Loucy (cell line): ENCODE results near the gene TOR1AIP1.
A peak's percentile ranks its signal among the peaks of the same experiment; 100 is the strongest.
"Not testable (repeated sequence)": the region's sequence is repeated elsewhere in the genome, so short reads cannot be mapped to it uniquely, and the experiment has no call there.

Experiments
- H2AFZ ChIP-seq: fragments of 200-600 bp; sonication (generic); 2 replicates; pipeline ENCODE4 v1.6.0; 2016; ENCODE audit warnings: antibody characterized with exemption, mild to moderate bottlenecking, low read length, moderate library complexity
- H3F3A ChIP-seq: fragments of 200-600 bp; 2 replicates; pipeline ENCODE4 v1.6.0; 2016; ENCODE audit warnings: antibody characterized with exemption, low read depth, mild to moderate bottlenecking
- H3K27me3 ChIP-seq: fragments of 200-600 bp; sonication (generic); 2 replicates; pipeline ENCODE4 v1.6.1; 2014; ENCODE audit warnings: low read length, mild to moderate bottlenecking; ENCODE audit not compliant: insufficient read depth, poor library complexity, severe bottlenecking
- H3K36me3 ChIP-seq: fragments of 200-600 bp; sonication (generic); 2 replicates; pipeline ENCODE4 v1.6.1; 2016; ENCODE audit warnings: low read length; ENCODE audit not compliant: insufficient read depth
- H3K4me1 ChIP-seq: fragments of 200-600 bp; sonication (generic); 2 replicates; pipeline ENCODE4 v1.5.1; 2014; ENCODE audit warnings: low read length, mild to moderate bottlenecking; ENCODE audit not compliant: insufficient read depth, poor library complexity, severe bottlenecking
- H3K4me2 ChIP-seq: fragments of 200-600 bp; sonication (generic); 2 replicates; pipeline ENCODE4 v1.6.0; 2014; ENCODE audit warnings: antibody characterized with exemption, low read length, low read depth, mild to moderate bottlenecking; ENCODE audit not compliant: poor library complexity, severe bottlenecking
- H3K4me3 ChIP-seq: fragments of 200-600 bp; sonication (generic); 2 replicates; pipeline ENCODE4 v1.5.1; 2014; ENCODE audit warnings: low read length, mild to moderate bottlenecking, mixed read lengths; ENCODE audit not compliant: poor library complexity, severe bottlenecking
- H3K79me2 ChIP-seq: fragments of 200-600 bp; sonication (generic); 2 replicates; pipeline ENCODE4 v1.6.1; 2014; ENCODE audit warnings: low read length; ENCODE audit not compliant: insufficient read depth
- H3K9ac ChIP-seq: fragments of 200-600 bp; sonication (generic); 2 replicates; pipeline ENCODE4 v1.6.0; 2014; ENCODE audit warnings: mild to moderate bottlenecking, low read depth, low read length, moderate library complexity; ENCODE audit not compliant: poor library complexity, severe bottlenecking
- H3K9me2 ChIP-seq: fragments of 200-600 bp; sonication (generic); replicated peaks from 2 replicates; pipeline ENCODE4 v1.6.1; 2016; ENCODE audit warnings: low read depth, low read length, mixed read lengths
- H3K9me3 ChIP-seq: fragments of 200-600 bp; sonication (generic); 2 replicates; pipeline ENCODE4 v1.6.1; 2014; ENCODE audit warnings: mild to moderate bottlenecking, antibody characterized with exemption, low read length, low read depth; ENCODE audit not compliant: insufficient read depth
- H4K20me1 ChIP-seq: fragments of 200-600 bp; sonication (generic); 2 replicates; pipeline ENCODE4 v1.6.0; 2014; ENCODE audit warnings: antibody characterized with exemption, low read length, mild to moderate bottlenecking; ENCODE audit not compliant: insufficient read depth, poor library complexity, severe bottlenecking
- EZH2phosphoT487 ChIP-seq: fragments of 200-600 bp; IDR thresholded peaks from 2 replicates; pipeline ENCODE4 v1.6.1; 2018; ENCODE audit warnings: antibody characterized with exemption, mild to moderate bottlenecking, moderate library complexity, borderline replicate concordance
- TF ChIP-seq, protein P1 (sequence below): fragments of 200-600 bp; sonication (generic); conservative IDR thresholded peaks from 2 replicates; pipeline ENCODE4 v1.5.1; 2014; ENCODE audit warnings: mild to moderate bottlenecking, antibody characterized with exemption, low read length

The TOR1AIP1 gene, protein sequence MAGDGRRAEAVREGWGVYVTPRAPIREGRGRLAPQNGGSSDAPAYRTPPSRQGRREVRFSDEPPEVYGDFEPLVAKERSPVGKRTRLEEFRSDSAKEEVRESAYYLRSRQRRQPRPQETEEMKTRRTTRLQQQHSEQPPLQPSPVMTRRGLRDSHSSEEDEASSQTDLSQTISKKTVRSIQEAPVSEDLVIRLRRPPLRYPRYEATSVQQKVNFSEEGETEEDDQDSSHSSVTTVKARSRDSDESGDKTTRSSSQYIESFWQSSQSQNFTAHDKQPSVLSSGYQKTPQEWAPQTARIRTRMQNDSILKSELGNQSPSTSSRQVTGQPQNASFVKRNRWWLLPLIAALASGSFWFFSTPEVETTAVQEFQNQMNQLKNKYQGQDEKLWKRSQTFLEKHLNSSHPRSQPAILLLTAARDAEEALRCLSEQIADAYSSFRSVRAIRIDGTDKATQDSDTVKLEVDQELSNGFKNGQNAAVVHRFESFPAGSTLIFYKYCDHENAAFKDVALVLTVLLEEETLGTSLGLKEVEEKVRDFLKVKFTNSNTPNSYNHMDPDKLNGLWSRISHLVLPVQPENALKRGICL

DNA sequence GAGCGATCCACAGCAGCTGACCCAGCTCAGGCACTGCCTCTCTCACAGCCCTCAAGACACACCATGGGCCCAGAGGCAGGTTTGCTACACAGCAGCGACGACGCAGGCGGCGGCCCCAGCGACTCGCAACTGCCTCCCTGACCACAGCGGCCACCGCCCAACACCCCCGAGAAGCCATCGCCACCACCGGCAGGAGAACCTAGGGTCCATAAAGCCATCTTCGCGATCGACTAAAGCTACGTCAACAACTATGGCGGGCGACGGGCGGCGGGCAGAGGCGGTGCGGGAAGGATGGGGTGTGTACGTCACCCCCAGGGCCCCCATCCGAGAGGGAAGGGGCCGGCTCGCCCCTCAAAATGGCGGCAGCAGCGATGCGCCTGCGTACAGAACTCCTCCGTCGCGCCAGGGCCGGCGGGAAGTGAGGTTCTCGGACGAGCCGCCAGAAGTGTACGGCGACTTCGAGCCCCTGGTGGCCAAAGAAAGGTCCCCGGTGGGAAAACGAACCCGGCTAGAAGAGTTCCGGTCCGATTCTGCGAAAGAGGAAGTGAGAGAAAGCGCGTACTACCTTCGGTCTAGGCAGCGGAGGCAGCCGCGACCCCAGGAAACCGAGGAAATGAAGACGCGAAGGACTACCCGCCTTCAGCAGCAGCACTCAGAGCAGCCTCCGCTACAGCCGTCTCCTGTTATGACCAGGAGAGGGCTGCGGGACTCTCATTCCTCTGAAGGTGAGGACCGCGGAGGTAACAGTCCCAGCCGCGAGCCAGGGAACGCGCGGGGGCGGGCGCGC lies at the start of gene TOR1AIP1:
TOR1AIP1 (plus strand) TSS at position 33 of the 787 bp plus-strand sequence; CDS start at position 251, 218 bp downstream.
- Histone ChIP-seq H4K20me1 (peaks cover 30% of the 10 kb centered on the region), H2AFZ (peak within 1 kb of the TSS; percentile 96), H3K79me2 (peaks cover 54% of the 10 kb centered on the region), H3K4me2 (peak within 1 kb of the TSS; percentile 95), H3K9me3 (no peaks in the 10 kb centered on the region), H3K27me3 (no peaks in the 10 kb centered on the region), H3K4me1 (peaks cover 57% of the 10 kb centered on the region), H3K9ac (peak within 1 kb of the TSS; percentile 92), H3K4me3 (peak within 1 kb of the TSS; percentile 100), H3K9me2 (no peaks in the 10 kb centered on the region), H3K36me3 (0 out of 2 replicates have a peak, but pooled peaks cover 3% of the 10 kb centered on the region), H3F3A (peaks cover 9% of the 10 kb centered on the region; the same call in 1 of the 2 replicates)
- no peak for TF ChIP-seq EZH2phosphoT487
- TF ChIP-seq, protein P1, sequence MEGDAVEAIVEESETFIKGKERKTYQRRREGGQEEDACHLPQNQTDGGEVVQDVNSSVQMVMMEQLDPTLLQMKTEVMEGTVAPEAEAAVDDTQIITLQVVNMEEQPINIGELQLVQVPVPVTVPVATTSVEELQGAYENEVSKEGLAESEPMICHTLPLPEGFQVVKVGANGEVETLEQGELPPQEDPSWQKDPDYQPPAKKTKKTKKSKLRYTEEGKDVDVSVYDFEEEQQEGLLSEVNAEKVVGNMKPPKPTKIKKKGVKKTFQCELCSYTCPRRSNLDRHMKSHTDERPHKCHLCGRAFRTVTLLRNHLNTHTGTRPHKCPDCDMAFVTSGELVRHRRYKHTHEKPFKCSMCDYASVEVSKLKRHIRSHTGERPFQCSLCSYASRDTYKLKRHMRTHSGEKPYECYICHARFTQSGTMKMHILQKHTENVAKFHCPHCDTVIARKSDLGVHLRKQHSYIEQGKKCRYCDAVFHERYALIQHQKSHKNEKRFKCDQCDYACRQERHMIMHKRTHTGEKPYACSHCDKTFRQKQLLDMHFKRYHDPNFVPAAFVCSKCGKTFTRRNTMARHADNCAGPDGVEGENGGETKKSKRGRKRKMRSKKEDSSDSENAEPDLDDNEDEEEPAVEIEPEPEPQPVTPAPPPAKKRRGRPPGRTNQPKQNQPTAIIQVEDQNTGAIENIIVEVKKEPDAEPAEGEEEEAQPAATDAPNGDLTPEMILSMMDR = peak; percentile 44

DNA sequence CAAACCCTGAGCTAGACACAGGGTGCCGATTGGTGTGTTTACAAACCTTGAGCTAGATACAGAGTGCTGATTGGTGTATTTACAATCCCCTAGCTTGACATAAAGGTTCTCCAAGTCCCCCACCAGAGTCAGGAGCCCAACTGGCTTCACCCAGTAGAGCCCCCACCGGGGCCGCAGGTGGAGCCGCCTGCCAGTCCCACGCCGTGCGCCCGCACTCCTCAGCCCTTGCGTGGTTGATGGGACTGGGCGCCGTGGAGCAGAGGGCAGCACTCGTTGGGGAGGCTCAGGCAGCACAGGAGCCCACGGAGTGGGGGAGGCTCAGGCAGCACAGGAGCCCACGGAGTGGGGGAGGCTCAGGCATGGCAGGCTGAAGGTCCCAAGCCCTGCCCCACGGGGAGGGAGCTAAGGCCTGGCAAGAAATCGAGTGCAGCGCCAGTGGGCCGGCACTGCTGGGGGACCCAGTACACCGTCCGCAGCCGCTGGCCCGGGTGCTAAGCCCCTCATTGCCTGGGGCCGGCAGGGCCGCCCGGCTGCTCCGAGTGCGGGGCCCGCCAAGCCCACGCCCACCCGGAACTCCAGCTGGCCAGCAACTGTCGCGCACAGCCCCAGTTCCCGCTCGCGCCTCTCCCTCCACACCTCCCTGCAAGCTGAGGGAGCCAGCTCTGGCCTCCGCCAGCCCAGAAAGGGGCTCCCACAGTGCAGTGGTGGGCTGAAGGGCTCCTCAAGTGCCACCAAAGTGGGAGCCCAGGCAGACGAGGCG lies 45.2 kb upstream of the TOR1AIP1 start:
- H3K9ac ChIP-seq, H3K4me2 ChIP-seq, H4K20me1 ChIP-seq, H3K27me3 ChIP-seq, H3K9me2 ChIP-seq, H3K36me3 ChIP-seq, H3K79me2 ChIP-seq, H3F3A ChIP-seq, H3K4me3 ChIP-seq, H2AFZ ChIP-seq, H3K9me3 ChIP-seq: not testable (repeated sequence)
- H3K4me1 ChIP-seq = peaks cover 37% of the 10 kb centered on the region

DNA sequence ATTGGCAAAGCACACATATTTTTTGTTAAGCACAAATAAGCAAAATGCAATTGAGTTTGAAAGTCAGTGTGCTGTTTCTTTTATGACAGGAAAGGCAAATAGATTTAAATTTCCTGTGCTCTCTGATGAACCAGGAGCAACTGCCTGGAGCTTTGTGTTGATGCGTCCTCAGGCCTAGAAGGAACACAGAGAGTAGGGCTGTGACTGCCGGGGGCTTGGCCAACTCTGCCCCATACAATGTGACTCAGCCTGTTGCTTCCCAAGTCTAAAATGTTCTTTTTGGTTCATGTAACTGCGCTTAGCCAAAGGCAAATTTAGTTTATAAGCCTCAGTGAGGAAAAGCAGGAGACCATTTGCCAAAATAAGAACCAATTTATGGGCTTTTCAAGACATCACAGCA lies 42.0 kb upstream of the TOR1AIP1 start:
- peaks cover 31% of the 10 kb centered on the region for H3K4me1 ChIP-seq
- TF ChIP-seq, protein P1 = no peak
- TF ChIP-seq EZH2phosphoT487 = no peak
- peak overlapping the region; percentile 46 for H3K9ac ChIP-seq
- 0 out of 2 replicates have a peak, but pooled peaks cover 4% of the 10 kb centered on the region for H3F3A ChIP-seq
- H4K20me1 ChIP-seq = no peaks in the 10 kb centered on the region
- H3K36me3 ChIP-seq = 0 out of 2 replicates have a peak, but pooled peaks cover 1% of the 10 kb centered on the region
- no peaks in the 10 kb centered on the region for H3K9me2 ChIP-seq
- no peaks in the 10 kb centered on the region for H3K27me3 ChIP-seq
- H3K79me2 ChIP-seq = no peaks in the 10 kb centered on the region
- peak overlapping the region; percentile 80 for H2AFZ ChIP-seq
- H3K4me3 ChIP-seq = peak overlapping the region; percentile 39
- H3K4me2 ChIP-seq = peak overlapping the region; percentile 87
- H3K9me3 ChIP-seq = no peaks in the 10 kb centered on the region
